HepG2 (cell line): ENCODE results near the gene NKD1. TPM values are rescaled to one million over a fixed set of nuclear protein-coding genes. Genes with fewer than 3 reads are reported as not detected.
A peak's percentile ranks its signal among the peaks of the same experiment; 100 is the strongest.

Source experiments
- CSRNP1 ChIP-seq: sonication (generic); formaldehyde crosslinking; IDR thresholded peaks from 2 replicates; pipeline ENCODE4 v1.8.1; 2023; ENCODE audit warnings: mild to moderate bottlenecking, missing genetic modification reagents
- FOXK2 ChIP-seq: fragments of 450-650 bp; IDR thresholded peaks from 2 replicates; pipeline ENCODE4 v1.6.1; 2016
- HDAC6 ChIP-seq: fragments of 200-600 bp; sonication (generic); IDR thresholded peaks from 2 replicates; pipeline ENCODE4 v1.7.0; 2017; ENCODE audit warnings: mild to moderate bottlenecking, antibody characterized with exemption, low read length, low read depth
- POLR2AphosphoS5 ChIP-seq: IDR thresholded peaks from 2 replicates; pipeline ENCODE4 v1.6.1; 2012; ENCODE audit warnings: low read depth, low read length
- RBM22 ChIP-seq: fragments of 200-400 bp; formaldehyde crosslinking; optimal IDR thresholded peaks from 2 replicates; pipeline ENCODE3; 2017; ENCODE audit warnings: mild to moderate bottlenecking, low read length, moderate library complexity
- SKI ChIP-seq: fragments of 450-650 bp; IDR thresholded peaks from one replicate; pipeline ENCODE4 v1.6.1; 2018; ENCODE audit warnings: mild to moderate bottlenecking; ENCODE audit not compliant: partially characterized antibody
- UBTF ChIP-seq: sonication (generic); formaldehyde crosslinking; IDR thresholded peaks from 2 replicates; pipeline ENCODE4 v1.4.0; 2020; ENCODE audit warnings: mild to moderate bottlenecking, missing genetic modification reagents
- ZBTB43 ChIP-seq: sonication (generic); formaldehyde crosslinking; conservative IDR thresholded peaks from 2 replicates; pipeline ENCODE4 v1.4.0; 2020; ENCODE audit warnings: missing genetic modification reagents
- ZNF446 ChIP-seq: sonication (generic); formaldehyde crosslinking; IDR thresholded peaks from 2 replicates; pipeline ENCODE4 v1.5.0; 2020; ENCODE audit warnings: mild to moderate bottlenecking, missing genetic modification reagents
- ZNF646 ChIP-seq: sonication (generic); formaldehyde crosslinking; IDR thresholded peaks from 2 replicates; pipeline ENCODE4 v1.9.0; 2021; ENCODE audit warnings: mild to moderate bottlenecking, missing genetic modification reagents
- ZNF691 ChIP-seq: sonication (generic); formaldehyde crosslinking; IDR thresholded peaks from 2 replicates; pipeline ENCODE4 v1.4.0; 2020; ENCODE audit warnings: missing genetic modification reagents, low read depth, mild to moderate bottlenecking, borderline replicate concordance
- ZNF703 ChIP-seq: sonication (generic); formaldehyde crosslinking; IDR thresholded peaks from 2 replicates; pipeline ENCODE4 v1.5.1; 2020; ENCODE audit warnings: missing genetic modification reagents, mild to moderate bottlenecking, moderate library complexity, borderline replicate concordance
- polyA plus RNA-seq, 8 experiments: library from polyadenylated mRNA; depleted of rRNA in 3 of 8; stranded (reverse) in 7 of 8; unstranded in 1 of 8; fragments of >200 nt; fragmentation: Illumina TruSeq in 4 of 8; extraction: Trizol in 4 of 8; gene quantifications; 2 replicates each; pipeline versions ENCODE4 v1.2.1 to v1.2.3, GENCODE V29; 2011 to 2016; ENCODE audit warnings: low read depth in 4 of 8, missing spikeins in 1 of 8, mixed read lengths in 1 of 8; ENCODE audit not compliant: insufficient read depth in 1 of 8
- total RNA-seq, 5 experiments: library from RNA; depleted of rRNA; stranded (reverse); fragments of >200 nt; fragmentation: Illumina TruSeq; extraction: Trizol; gene quantifications; 2 replicates each; pipeline ENCODE4 v1.2.3, GENCODE V29; 2016; ENCODE audit warnings: low read depth in 1 of 5

The NKD1 gene
- total and polyA plus RNA-seq, 2 of the 13 experiments (the other 11 are each of a cell fraction or from before 2014, with no cell fraction given) = 70.4 to 121 TPM

GRCh38 chr16:50620646-50621451, 72.7 kb downstream of the NKD1 start (continued):
- TF ChIP-seq POLR2AphosphoS5 = peak; percentile 44
- TF ChIP-seq FOXK2 = no peak
- TF ChIP-seq ZBTB43 (CRISPR knock-in tag) = 0 out of 2 replicates have a peak, but pooled peaks have one; percentile 27
- TF ChIP-seq CSRNP1 = 0 out of 2 replicates have a peak, but pooled peaks have one; percentile 46
- TF ChIP-seq ZNF446 = no peak
- peak; percentile 33; the same call in 1 of the 2 replicates for TF ChIP-seq ZNF691
- peak; percentile 97 for TF ChIP-seq RBM22
- no peak for TF ChIP-seq HDAC6
- TF ChIP-seq ZNF703 (CRISPR knock-in tag) = no peak
- TF ChIP-seq SKI = no peak
- 0 out of 2 replicates have a peak, but pooled peaks have one; percentile 11 for TF ChIP-seq UBTF
- no peak for TF ChIP-seq ZNF646 (CRISPR knock-in tag)
